ENCODE measurements around the gene TIMM13. TPM values are rescaled to one million over a fixed set of nuclear protein-coding genes. Genes with fewer than 3 reads are reported as not detected.

TIMM13 gene
- 49.1 and 56.0 TPM in 2 replicates for total RNA-seq (ENCODE audit: low replicate concordance)

GRCh38 chr19:2427429-2428320, at the start of gene TIMM13:
TIMM13 (minus strand) TSS chr19:2427586; CDS start chr19:2427533, 53 bp downstream.

GRCh38 chr19:2475702-2476450, 48.5 kb upstream of the TIMM13 start, which contains the start of gene GADD45B:
GADD45B (plus strand) TSS chr19:2476127; CDS start chr19:2476359, 232 bp downstream.

Other genes with a start within 250 kb of the TIMM13 start
- gene PLEKHJ1, start 191.3 kb downstream of the TIMM13 start, total RNA-seq (ENCODE audit: low replicate concordance) = 26.0 and 68.1 TPM in 2 replicates
- gene SF3A2, start 190.8 kb downstream of the TIMM13 start, total RNA-seq (ENCODE audit: low replicate concordance) = 15.4 and 32.9 TPM in 2 replicates
- 0.12 and 0.38 TPM in 2 replicates for gene AMH, start 178.3 kb downstream of the TIMM13 start, total RNA-seq (ENCODE audit: low replicate concordance)
- not detected in 2 replicates for gene JSRP1, start 171.2 kb downstream of the TIMM13 start, total RNA-seq (ENCODE audit: low replicate concordance)
- gene PEAK3, start 145.4 kb downstream of the TIMM13 start, total RNA-seq (ENCODE audit: low replicate concordance) = not detected in 2 replicates
- gene LINGO3, start 119.4 kb downstream of the TIMM13 start, total RNA-seq (ENCODE audit: low replicate concordance) = under 0.01 TPM in 1 of 2 replicates, not detected in the other
- gene LSM7, start 99.0 kb downstream of the TIMM13 start, total RNA-seq (ENCODE audit: low replicate concordance) = 73.2 and 187 TPM in 2 replicates
- gene SPPL2B, start 98.9 kb downstream of the TIMM13 start, total RNA-seq (ENCODE audit: low replicate concordance) = 21.1 and 42.9 TPM in 2 replicates
- not detected in 2 replicates for gene TMPRSS9, start 67.3 kb downstream of the TIMM13 start, total RNA-seq (ENCODE audit: low replicate concordance)
- 63.8 and 82.4 TPM in 2 replicates for gene LMNB2, start 29.4 kb upstream of the TIMM13 start, total RNA-seq (ENCODE audit: low replicate concordance)
- gene GADD45B, start 48.5 kb upstream of the TIMM13 start, total RNA-seq (ENCODE audit: low replicate concordance) = 22.2 and 92.3 TPM in 2 replicates

Data from smooth muscle cell of the coronary artery (primary cell).